ENCODE measurements around the gene SLIT3. TPM values are rescaled to one million over a fixed set of nuclear protein-coding genes. Genes with fewer than 3 reads are reported as not detected.

The SLIT3 gene
- total RNA-seq, 1 experiment from 2014 or later, result 0.10 TPM

GRCh38 chr5:169074839-169075238 lies 226.1 kb downstream of the SLIT3 start:
- POLR2A ChIA-PET, result no interaction called here
- no TSS peak for BruUV-seq (replicated peaks)
- no peak overlapping the region for H3K4me2 ChIP-seq (ENCODE audit: low read length)

More at GRCh38 chr5:169074839-169075238, 226.1 kb downstream of the SLIT3 start:
- intact Hi-C loops (cut with micrococcal nuclease), result no loop called here
- Histone ChIP-seq H3K27ac (ENCODE audit: low read depth, low read length) (no peak overlapping the region), H2AFZ (ENCODE audit: low read depth, low read length, poor library complexity, severe bottlenecking) (no peak overlapping the region), H3K27me3 (ENCODE audit: insufficient read depth, low read length) (peaks cover 36% of the 10 kb centered on the region), H4K20me1 (ENCODE audit: insufficient read depth) (no peaks in the 10 kb centered on the region), H3K36me3 (ENCODE audit: control insufficient read depth in 1 of 2, insufficient read depth in 2 of 2, low read length in 2 of 2) (no peaks in the 10 kb centered on the region), H3K79me2 (ENCODE audit: insufficient read depth, low read length) (no peaks in the 10 kb centered on the region), H3K4me1 (ENCODE audit: control insufficient read depth in 1 of 2, insufficient read depth in 2 of 2, low read length in 2 of 2) (no peaks in the 10 kb centered on the region), H3K4me3 (replicated peaks in 1 of 2; ENCODE audit: low read depth in 1 of 2, low read length in 2 of 2) (no peak overlapping the region), H3K9me3 (ENCODE audit: control insufficient read depth in 1 of 2, insufficient read depth in 1 of 2, low read depth in 1 of 2, low read length in 2 of 2) (no peaks in the 10 kb centered on the region), H3K9me2 (ENCODE audit: insufficient read depth) (no peaks in the 10 kb centered on the region), H3K9ac (ENCODE audit: low read length) (no peak overlapping the region)
- RAD21 ChIA-PET (ENCODE audit: low non-redundant PET in 1 of 2, low total read pairs in 2 of 2, uncharacterized antibody in 2 of 2, unreplicated experiment in 2 of 2), result no interaction called here
- TF ChIP-seq EGR1 (IDR thresholded peaks at IDR 0.05; ENCODE audit: low read depth) (no peak), POLR2AphosphoS5 (IDR thresholded peaks at IDR 0.05; ENCODE audit: low read depth, low read length) (no peak), MAX (IDR thresholded peaks at IDR 0.05) (no peak), SP1 (IDR thresholded peaks at IDR 0.05; ENCODE audit: low read depth) (no peak), ZFX (IDR thresholded peaks at IDR 0.05) (no peak), CBX3 (IDR thresholded peaks at IDR 0.05; ENCODE audit: low read depth) (no peak), RAD21 (IDR thresholded peaks at IDR 0.05; ENCODE audit: low read depth) (no peak), FOSL1 (IDR thresholded peaks at IDR 0.05; ENCODE audit: low read depth) (no peak), EZH2 (IDR thresholded peaks at IDR 0.05) (no peak), ZBTB33 (IDR thresholded peaks at IDR 0.05; ENCODE audit: extremely low read depth, insufficient replicate concordance, low read length) (no peak), SRF (IDR thresholded peaks at IDR 0.05; ENCODE audit: low read depth) (no peak)
- TF ChIP-seq, protein P1, sequence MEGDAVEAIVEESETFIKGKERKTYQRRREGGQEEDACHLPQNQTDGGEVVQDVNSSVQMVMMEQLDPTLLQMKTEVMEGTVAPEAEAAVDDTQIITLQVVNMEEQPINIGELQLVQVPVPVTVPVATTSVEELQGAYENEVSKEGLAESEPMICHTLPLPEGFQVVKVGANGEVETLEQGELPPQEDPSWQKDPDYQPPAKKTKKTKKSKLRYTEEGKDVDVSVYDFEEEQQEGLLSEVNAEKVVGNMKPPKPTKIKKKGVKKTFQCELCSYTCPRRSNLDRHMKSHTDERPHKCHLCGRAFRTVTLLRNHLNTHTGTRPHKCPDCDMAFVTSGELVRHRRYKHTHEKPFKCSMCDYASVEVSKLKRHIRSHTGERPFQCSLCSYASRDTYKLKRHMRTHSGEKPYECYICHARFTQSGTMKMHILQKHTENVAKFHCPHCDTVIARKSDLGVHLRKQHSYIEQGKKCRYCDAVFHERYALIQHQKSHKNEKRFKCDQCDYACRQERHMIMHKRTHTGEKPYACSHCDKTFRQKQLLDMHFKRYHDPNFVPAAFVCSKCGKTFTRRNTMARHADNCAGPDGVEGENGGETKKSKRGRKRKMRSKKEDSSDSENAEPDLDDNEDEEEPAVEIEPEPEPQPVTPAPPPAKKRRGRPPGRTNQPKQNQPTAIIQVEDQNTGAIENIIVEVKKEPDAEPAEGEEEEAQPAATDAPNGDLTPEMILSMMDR (IDR thresholded peaks at IDR 0.05 in 2 of 3, conservative IDR thresholded peaks at IDR 0.05 in 1 of 3; ENCODE audit: borderline replicate concordance in 1 of 3, insufficient read depth in 1 of 3, low read depth in 2 of 3, low read length in 2 of 3), result no peak
- TF ChIP-seq, protein P2, sequence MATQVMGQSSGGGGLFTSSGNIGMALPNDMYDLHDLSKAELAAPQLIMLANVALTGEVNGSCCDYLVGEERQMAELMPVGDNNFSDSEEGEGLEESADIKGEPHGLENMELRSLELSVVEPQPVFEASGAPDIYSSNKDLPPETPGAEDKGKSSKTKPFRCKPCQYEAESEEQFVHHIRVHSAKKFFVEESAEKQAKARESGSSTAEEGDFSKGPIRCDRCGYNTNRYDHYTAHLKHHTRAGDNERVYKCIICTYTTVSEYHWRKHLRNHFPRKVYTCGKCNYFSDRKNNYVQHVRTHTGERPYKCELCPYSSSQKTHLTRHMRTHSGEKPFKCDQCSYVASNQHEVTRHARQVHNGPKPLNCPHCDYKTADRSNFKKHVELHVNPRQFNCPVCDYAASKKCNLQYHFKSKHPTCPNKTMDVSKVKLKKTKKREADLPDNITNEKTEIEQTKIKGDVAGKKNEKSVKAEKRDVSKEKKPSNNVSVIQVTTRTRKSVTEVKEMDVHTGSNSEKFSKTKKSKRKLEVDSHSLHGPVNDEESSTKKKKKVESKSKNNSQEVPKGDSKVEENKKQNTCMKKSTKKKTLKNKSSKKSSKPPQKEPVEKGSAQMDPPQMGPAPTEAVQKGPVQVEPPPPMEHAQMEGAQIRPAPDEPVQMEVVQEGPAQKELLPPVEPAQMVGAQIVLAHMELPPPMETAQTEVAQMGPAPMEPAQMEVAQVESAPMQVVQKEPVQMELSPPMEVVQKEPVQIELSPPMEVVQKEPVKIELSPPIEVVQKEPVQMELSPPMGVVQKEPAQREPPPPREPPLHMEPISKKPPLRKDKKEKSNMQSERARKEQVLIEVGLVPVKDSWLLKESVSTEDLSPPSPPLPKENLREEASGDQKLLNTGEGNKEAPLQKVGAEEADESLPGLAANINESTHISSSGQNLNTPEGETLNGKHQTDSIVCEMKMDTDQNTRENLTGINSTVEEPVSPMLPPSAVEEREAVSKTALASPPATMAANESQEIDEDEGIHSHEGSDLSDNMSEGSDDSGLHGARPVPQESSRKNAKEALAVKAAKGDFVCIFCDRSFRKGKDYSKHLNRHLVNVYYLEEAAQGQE (IDR thresholded peaks at IDR 0.05; ENCODE audit: low read depth), result no peak
- no peak for ATAC-seq
- CTCF ChIA-PET, result no interaction called here
- DNase-seq (ENCODE audit: low read depth, low spot score), result no peak

All from HCT116 (cell line).